K562 (cell line): ENCODE measurements around the gene LYPD5. TPM values are rescaled to one million over a fixed set of nuclear protein-coding genes. Genes with fewer than 3 reads are reported as not detected.

Source experiments
- CBX3 ChIP-seq, 2 experiments: IDR thresholded peaks; 1 replicate in 1 of 2; 2 replicates in 1 of 2; pipeline ENCODE4 v1.6.1; 2012; ENCODE audit warnings: inconsistent platforms in 2 of 2, low read length in 2 of 2, borderline replicate concordance in 1 of 2, control low read depth in 1 of 2
- FOXK1 ChIP-seq: sonication (generic); formaldehyde crosslinking; IDR thresholded peaks from 2 replicates; pipeline ENCODE4 v1.8.0; 2022; ENCODE audit warnings: missing genetic modification reagents, mild to moderate bottlenecking, borderline replicate concordance
- HDAC3 ChIP-seq: fragments of 450-650 bp; IDR thresholded peaks from 2 replicates; pipeline ENCODE4 v1.6.1; 2018; ENCODE audit warnings: borderline replicate concordance, mild to moderate bottlenecking, moderate library complexity; ENCODE audit not compliant: partially characterized antibody
- MYC ChIP-seq, 2 experiments: fragments of 250-450 bp in 1 of 2; sonication (Bioruptor Pico) in 1 of 2; IDR thresholded peaks; 2 replicates each; pipeline versions ENCODE4 v1.5.1 to v1.6.1; 2012 to 2021; ENCODE audit warnings: low read depth in 2 of 2, borderline replicate concordance in 1 of 2, improper control_type of control experiment in 1 of 2, low read length in 1 of 2, mild to moderate bottlenecking in 1 of 2, moderate library complexity in 1 of 2
- NONO ChIP-seq, 2 experiments: fragments of 200-400 bp in 1 of 2; fragments of 450-650 bp in 1 of 2; formaldehyde crosslinking in 1 of 2; IDR thresholded peaks; 2 replicates each; pipeline ENCODE4 v1.6.1; 2017; ENCODE audit warnings: low read depth in 2 of 2, mild to moderate bottlenecking in 2 of 2, moderate library complexity in 2 of 2, low read length in 1 of 2
- NR3C1 ChIP-seq: sonication (generic); formaldehyde crosslinking; IDR thresholded peaks from 2 replicates; pipeline ENCODE4 v1.8.1; 2022; ENCODE audit warnings: missing genetic modification reagents
- PHF8 ChIP-seq: fragments of 200-600 bp; sonication (generic); IDR thresholded peaks from 2 replicates; pipeline ENCODE4 v1.6.1; 2012; ENCODE audit warnings: mixed run types, mild to moderate bottlenecking, inconsistent platforms, low read length, moderate library complexity, borderline replicate concordance
- SMARCE1 ChIP-seq: fragments of 450-650 bp; IDR thresholded peaks from 2 replicates; pipeline ENCODE4 v1.7.1; 2016; ENCODE audit warnings: mild to moderate bottlenecking
- TSC22D4 ChIP-seq: fragments of 450-650 bp; IDR thresholded peaks from 2 replicates; pipeline ENCODE4 v1.6.1; 2016; ENCODE audit warnings: missing genetic modification characterization, missing biosample characterization, control low read depth
- ZBED1 ChIP-seq: IDR thresholded peaks from 2 replicates; pipeline ENCODE4 v1.6.1; 2014
- ZBTB40 ChIP-seq, 2 experiments: fragments of 450-650 bp in 1 of 2; sonication (generic) in 1 of 2; formaldehyde crosslinking in 1 of 2; IDR thresholded peaks; 2 replicates each; pipeline versions ENCODE4 v1.7.1 to v1.9.0; 2016 to 2022; ENCODE audit warnings: inconsistent platforms in 1 of 2, mild to moderate bottlenecking in 1 of 2, missing genetic modification reagents in 1 of 2
- ZNF24 ChIP-seq: fragments of 450-650 bp; IDR thresholded peaks from 2 replicates; pipeline ENCODE4 v1.6.1; 2016
- ZNF449 ChIP-seq: fragments of 250-450 bp; sonication (Bioruptor Pico); IDR thresholded peaks from 2 replicates; pipeline ENCODE4 v1.8.0; 2022; ENCODE audit warnings: moderate library complexity, mild to moderate bottlenecking, inconsistent platforms
- ZNF551 ChIP-seq: fragments of 250-450 bp; sonication (Bioruptor Pico); IDR thresholded peaks from 2 replicates; pipeline ENCODE4 v1.5.0; 2021; ENCODE audit warnings: mild to moderate bottlenecking, moderate library complexity
- ZNF696 ChIP-seq: fragments of 250-450 bp; sonication (Bioruptor Pico); conservative IDR thresholded peaks from 2 replicates; pipeline ENCODE4 v1.4.0; 2020; ENCODE audit warnings: mild to moderate bottlenecking, moderate library complexity
- ZZZ3 ChIP-seq: fragments of 450-650 bp; IDR thresholded peaks from 2 replicates; pipeline ENCODE4 v1.6.1; 2016; ENCODE audit warnings: antibody characterized with exemption, mild to moderate bottlenecking, moderate library complexity
- polyA plus RNA-seq, 8 experiments: library from polyadenylated mRNA; depleted of rRNA in 4 of 8; stranded (reverse) in 5 of 8; unstranded in 3 of 8; fragments of >200 nt; fragmentation: Nextera tagmentation in 2 of 8; fragmentation: Illumina TruSeq in 1 of 8; extraction: Ambion mirVana in 2 of 8; extraction: Trizol in 1 of 8; gene quantifications; 2 replicates each; pipeline versions ENCODE4 v1.2.1 to v1.2.3, GENCODE V29; 2011 to 2014; ENCODE audit warnings: inconsistent platforms in 1 of 8, missing spikeins in 1 of 8
- total RNA-seq, 7 experiments: library from RNA; depleted of rRNA in 6 of 7; stranded (reverse); fragments of >200 nt in 6 of 7; fragmentation: Illumina TruSeq in 2 of 7; extraction: Trizol in 2 of 7; gene quantifications; 2 replicates each; pipeline versions ENCODE4 v1.2.1 to v1.2.3, GENCODE V29; 2011 to 2021; ENCODE audit warnings: low replicate concordance in 1 of 7

LYPD5 gene
- total and polyA plus RNA-seq, 9 of the 15 experiments (the other 6 are each of a cell fraction or from before 2014, with no cell fraction given): 0.03 to 0.22 (median 0.10) TPM; not detected in 3

- TF ChIP-seq TSC22D4 (no peak), ZNF449 (peak; percentile 52; the same call in 1 of the 2 replicates), ZZZ3 (no peak), NONO (IDR thresholded peaks at IDR 0.05; ENCODE audit: low read depth in 2 of 2, low read length in 1 of 2) (peak in 1 of 2 experiments; percentile 94; a peak in 3 of 4 replicates), PHF8 (peak; percentile 57; the same call in 1 of the 2 replicates), ZNF24 (peak; percentile 74), ZNF696 (no peak), ZNF551 (no peak), FOXK1 (CRISPR knock-in tag) (no peak), ZBTB40 (IDR thresholded peaks at IDR 0.05) (no peak), ZBTB40 (CRISPR knock-in tag; IDR thresholded peaks at IDR 0.05) (no peak), NR3C1 (CRISPR knock-in tag) (peak; percentile 82; the same call in 1 of the 2 replicates), MYC (IDR thresholded peaks at IDR 0.05; ENCODE audit: low read depth, low read length) (peak; percentile 96), MYC (CRISPR knock-in tag; IDR thresholded peaks at IDR 0.05; ENCODE audit: borderline replicate concordance, low read depth) (no peak; the same call in 1 of the 2 replicates), ZBED1 (0 out of 2 replicates have a peak, but pooled peaks have one; percentile 64), HDAC3 (peak; percentile 96), CBX3 (IDR thresholded peaks at IDR 0.05; ENCODE audit: borderline replicate concordance in 1 of 2, low read length in 2 of 2) (peak in 1 of 2 experiments; percentile 70; a peak in 1 of 3 replicates), SMARCE1 (peak; percentile 91)
Observed at GRCh38 chr19:43774103-43774939, 27.9 kb downstream of the LYPD5 start (continued).
